Neuronal stem cell (in vitro differentiated cells): ENCODE results near the gene SIX5.

ENCODE experiments used
- DNase-seq: peaks from one replicate; pipeline ENCODE4 v3.0.0-alpha.2; 2013; ENCODE audit warnings: low spot score
- H2AFZ ChIP-seq: one replicate; pipeline ENCODE4 v1.6.1; 2013; ENCODE audit warnings: mild to moderate bottlenecking, low read length, inconsistent platforms
- H2AK5ac ChIP-seq: 2 replicates; pipeline ENCODE4 v1.6.1; 2013; ENCODE audit warnings: low read depth, mild to moderate bottlenecking, inconsistent platforms, low read length, moderate library complexity, mixed read lengths
- H2BK120ac ChIP-seq: 2 replicates; pipeline ENCODE4 v1.6.1; 2013; ENCODE audit warnings: low read depth, mild to moderate bottlenecking, inconsistent platforms, low read length, moderate library complexity, mixed read lengths
- H2BK12ac ChIP-seq: one replicate; pipeline ENCODE4 v1.6.1; 2013; ENCODE audit warnings: low read length, inconsistent platforms
- H2BK15ac ChIP-seq: 2 replicates; pipeline ENCODE4 v1.6.1; 2013; ENCODE audit warnings: mild to moderate bottlenecking, low read length, inconsistent platforms, mixed read lengths
- H2BK5ac ChIP-seq: one replicate; pipeline ENCODE4 v1.6.1; 2013; ENCODE audit warnings: inconsistent platforms, mild to moderate bottlenecking, low read length, moderate library complexity
- H3K14ac ChIP-seq: one replicate; pipeline ENCODE4 v1.6.1; 2013; ENCODE audit warnings: low read length, inconsistent platforms
- H3K18ac ChIP-seq: 2 replicates; pipeline ENCODE4 v1.6.1; 2013; ENCODE audit warnings: low read length, inconsistent platforms
- H3K23ac ChIP-seq: 2 replicates; pipeline ENCODE4 v1.6.1; 2013; ENCODE audit warnings: low read depth, mild to moderate bottlenecking, mixed read lengths, low read length, inconsistent platforms; ENCODE audit not compliant: poor library complexity
- H3K27ac ChIP-seq: replicated peaks from 3 replicates; pipeline ENCODE4 v1.5.1; 2013; ENCODE audit warnings: low read length, inconsistent platforms
- H3K27me3 ChIP-seq, 3 experiments: 2 replicates each; pipeline ENCODE4 v1.6.1; 2013; ENCODE audit warnings: low read length in 3 of 3, mild to moderate bottlenecking in 2 of 3, inconsistent platforms in 1 of 3, low read depth in 1 of 3, mixed read lengths in 1 of 3, moderate library complexity in 1 of 3; ENCODE audit not compliant: control insufficient read depth in 3 of 3, insufficient read depth in 3 of 3
- H3K36me3 ChIP-seq, 2 donors: replicated peaks in 1 of 2; 2 replicates each; pipeline ENCODE4 v1.6.1; 2013; ENCODE audit warnings: low read length in 2 of 2; ENCODE audit not compliant: control insufficient read depth in 2 of 2, insufficient read depth in 2 of 2
- H3K4ac ChIP-seq: 2 replicates; pipeline ENCODE4 v1.6.1; 2013; ENCODE audit warnings: inconsistent platforms, mild to moderate bottlenecking, low read length, moderate library complexity
- H3K4me1 ChIP-seq, 2 donors: 1 replicate in 1 of 2; 2 replicates in 1 of 2; pipeline ENCODE4 v1.6.1; 2013; ENCODE audit warnings: low read length in 2 of 2, low read depth in 1 of 2; ENCODE audit not compliant: control insufficient read depth in 2 of 2, insufficient read depth in 1 of 2
- H3K4me2 ChIP-seq: one replicate; pipeline ENCODE4 v1.6.1; 2013; ENCODE audit warnings: mild to moderate bottlenecking, low read length, inconsistent platforms; ENCODE audit not compliant: insufficient read depth, poor library complexity, severe bottlenecking
- H3K4me3 ChIP-seq, 2 donors: 2 replicates each; pipeline ENCODE4 v1.5.1; 2013; ENCODE audit warnings: low read length in 2 of 2, mild to moderate bottlenecking in 2 of 2, inconsistent platforms in 1 of 2, moderate library complexity in 1 of 2
- H3K79me1 ChIP-seq: one replicate; pipeline ENCODE4 v1.6.1; 2013; ENCODE audit warnings: low read depth, mild to moderate bottlenecking, inconsistent platforms, low read length, moderate library complexity
- H3K9ac ChIP-seq: one replicate; pipeline ENCODE4 v1.6.1; 2013; ENCODE audit warnings: mild to moderate bottlenecking, low read depth, low read length, inconsistent platforms; ENCODE audit not compliant: poor library complexity
- H3K9me3 ChIP-seq, 2 donors: replicated peaks in 1 of 2; 2 replicates each; pipeline versions ENCODE3 to v1.6.1; 2013; ENCODE audit warnings: low read length in 2 of 2, mild to moderate bottlenecking in 2 of 2, inconsistent platforms in 1 of 2, low read depth in 1 of 2, mixed read lengths in 1 of 2, moderate library complexity in 1 of 2; ENCODE audit not compliant: control insufficient read depth in 2 of 2, insufficient read depth in 1 of 2
- H4K8ac ChIP-seq: one replicate; pipeline ENCODE4 v1.6.1; 2013; ENCODE audit warnings: low read depth, mild to moderate bottlenecking, inconsistent platforms, low read length, moderate library complexity
- H4K91ac ChIP-seq: one replicate; pipeline ENCODE4 v1.6.1; 2013; ENCODE audit warnings: low read length, low read depth, mild to moderate bottlenecking, inconsistent platforms; ENCODE audit not compliant: poor library complexity
- WGBS, 2 donors: extraction: QIAGEN DNeasy Blood & Tissue Kit; methylation state at CpG; one replicate each; pipeline ENCODE4 v1.1.7; 2013; ENCODE audit warnings: missing lambda C conversion rate in 2 of 2, mixed read lengths in 1 of 2; ENCODE audit not compliant: insufficient read length in 2 of 2, insufficient replicate concordance in 1 of 2; ENCODE audit errors: extremely low coverage in 2 of 2; 5-methylcytosine and 5-hydroxymethylcytosine counted together

SIX5 gene

DNA sequence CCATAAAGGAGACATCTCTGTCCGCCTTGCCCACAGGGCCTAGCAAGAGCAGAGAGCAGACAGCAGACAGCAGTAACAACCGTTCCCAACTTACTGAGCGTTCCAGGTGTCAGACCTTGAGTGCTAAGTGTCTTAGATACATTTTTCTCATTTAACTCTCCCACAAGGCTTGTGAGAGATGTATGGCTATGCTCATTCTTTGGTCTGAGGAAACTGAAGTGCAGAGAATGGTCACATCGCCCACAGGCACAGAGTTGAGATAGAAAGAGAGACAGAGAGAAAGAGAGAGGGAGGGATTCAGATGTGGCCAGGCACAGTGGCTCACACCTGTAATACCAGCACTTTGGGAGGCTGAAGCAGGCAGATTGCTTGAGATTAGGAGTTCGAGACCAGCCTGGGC, 21.5 kb downstream of the SIX5 start:
- no CpG with 5 or more reads among the region's 5 CpGs for WGBS, 2 donors
- no peak overlapping the region for H4K8ac ChIP-seq

DNA sequence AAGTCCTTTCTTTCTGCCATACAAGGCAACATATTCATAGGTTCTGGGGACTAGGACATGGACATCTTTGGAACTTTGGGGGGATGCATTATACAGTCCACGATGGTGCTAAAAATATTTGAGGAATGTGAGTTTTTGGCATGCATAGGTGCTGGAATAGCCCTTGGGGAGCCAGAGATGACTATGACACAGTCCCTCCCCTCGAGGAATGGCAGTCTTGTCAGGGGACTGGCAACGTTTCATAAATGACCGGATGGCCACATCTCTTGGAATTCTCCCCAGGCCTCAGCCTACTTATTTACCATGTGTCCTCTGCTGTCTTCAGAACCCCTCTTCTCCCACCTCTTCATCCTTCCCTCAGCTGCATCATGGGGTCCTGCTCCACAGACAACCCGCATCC, 22.2 kb downstream of the SIX5 start:
- Histone ChIP-seq H2BK5ac (no peak overlapping the region), H3K9me3 (no peaks in the 10 kb centered on the region), H2BK12ac (no peak overlapping the region), H2AFZ (no peak overlapping the region), H3K9ac (no peak overlapping the region), H3K79me1 (no peaks in the 10 kb centered on the region), H4K91ac (no peak overlapping the region), H3K23ac (no peak overlapping the region), H2AK5ac (no peak overlapping the region), H2BK15ac (no peak overlapping the region), H4K8ac (no peak overlapping the region), H3K18ac (no peak overlapping the region), H3K4me1 (peaks cover 0 to 2% of the 10 kb centered on the region in 2 donors), H3K4me3 (no peak overlapping the region), H2BK120ac (no peak overlapping the region), H3K27ac (no peak overlapping the region), H3K4me2 (no peak overlapping the region), H3K4ac (no peak overlapping the region), H3K27me3 (peaks cover 0 to 25% (median 0%) of the 10 kb centered on the region in 3 experiments), H3K36me3 (no peaks in the 10 kb centered on the region), H3K14ac (no peak overlapping the region)
- no peak for DNase-seq
- WGBS, 2 donors, result no CpG with 5 or more reads among the region's 5 CpGs

More for the DNA sequence above, 21.5 kb downstream of the SIX5 start:
- Histone ChIP-seq H2AFZ (no peak overlapping the region), H3K27ac (no peak overlapping the region), H3K14ac (no peak overlapping the region), H3K4me1 (peaks cover 0 to 2% of the 10 kb centered on the region in 2 donors), H3K79me1 (no peaks in the 10 kb centered on the region), H3K4ac (no peak overlapping the region), H2BK120ac (no peak overlapping the region), H2BK5ac (no peak overlapping the region), H3K23ac (no peak overlapping the region), H3K4me2 (no peak overlapping the region), H3K18ac (no peak overlapping the region), H3K27me3 (peaks cover 0 to 25% (median 0%) of the 10 kb centered on the region in 3 experiments), H3K36me3 (no peaks in the 10 kb centered on the region), H2BK15ac (no peak overlapping the region), H2BK12ac (no peak overlapping the region), H3K4me3 (no peak overlapping the region), H2AK5ac (no peak overlapping the region), H4K91ac (no peak overlapping the region), H3K9ac (no peak overlapping the region), H3K9me3 (no peaks in the 10 kb centered on the region)
- no peak for DNase-seq

- Histone ChIP-seq H3K27ac (no peak overlapping the region), H3K4me3 (no peak overlapping the region), H2BK12ac (no peak overlapping the region), H3K36me3 (no peaks in the 10 kb centered on the region), H2AK5ac (no peak overlapping the region), H3K4me1 (peaks cover 0 to 2% of the 10 kb centered on the region in 2 donors), H3K79me1 (no peaks in the 10 kb centered on the region), H4K91ac (no peak overlapping the region), H4K8ac (no peak overlapping the region), H3K23ac (no peak overlapping the region), H3K9me3 (no peaks in the 10 kb centered on the region), H3K4ac (no peak overlapping the region), H3K14ac (no peak overlapping the region), H2BK15ac (no peak overlapping the region), H2AFZ (no peak overlapping the region), H2BK120ac (no peak overlapping the region), H3K9ac (no peak overlapping the region), H2BK5ac (no peak overlapping the region), H3K18ac (no peak overlapping the region), H3K27me3 (peaks cover 0 to 25% (median 0%) of the 10 kb centered on the region in 3 experiments), H3K4me2 (no peak overlapping the region)
- DNase-seq, result no peak
- WGBS, 2 donors, result no CpG with 5 or more reads among the region's 6 CpGs
These were observed 23.4 kb downstream of the SIX5 start for GRCh38 chr19:45745606-45746005.

DNA sequence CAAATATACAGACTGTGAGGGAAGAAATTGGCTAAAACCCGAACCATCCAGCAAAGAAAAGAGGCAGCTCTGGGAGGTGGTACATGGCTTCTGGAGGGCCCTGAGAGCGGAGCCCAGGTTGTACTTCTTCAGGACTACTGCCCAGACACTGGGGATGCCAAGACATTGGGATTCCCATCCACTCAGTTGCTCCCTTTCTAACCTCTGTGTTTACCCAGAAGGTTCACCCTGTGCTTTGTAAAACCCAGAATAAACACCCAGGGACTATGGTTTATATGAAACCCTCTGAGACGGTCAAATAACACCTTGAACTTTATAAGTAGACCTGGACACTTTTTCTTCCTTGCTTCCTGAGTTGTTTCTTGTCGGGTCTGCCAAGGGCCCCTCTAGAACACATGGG, 26.1 kb downstream of the SIX5 start:
- Histone ChIP-seq H2BK5ac (no peak overlapping the region), H3K9me3 (no peaks in the 10 kb centered on the region), H3K79me1 (no peaks in the 10 kb centered on the region), H3K4ac (no peak overlapping the region), H3K18ac (no peak overlapping the region), H3K27me3 (peaks cover 0 to 25% (median 0%) of the 10 kb centered on the region in 3 experiments), H3K4me2 (no peak overlapping the region), H4K8ac (no peak overlapping the region), H3K4me1 (peaks cover 0 to 2% of the 10 kb centered on the region in 2 donors), H2AFZ (no peak overlapping the region), H3K14ac (no peak overlapping the region), H2BK12ac (no peak overlapping the region), H3K23ac (no peak overlapping the region), H2BK15ac (no peak overlapping the region), H2BK120ac (no peak overlapping the region), H4K91ac (no peak overlapping the region), H3K9ac (no peak overlapping the region), H3K4me3 (no peak overlapping the region), H3K36me3 (no peaks in the 10 kb centered on the region), H3K27ac (no peak overlapping the region), H2AK5ac (no peak overlapping the region)
- DNase-seq, result no peak
- WGBS, 2 donors, result no CpG with 5 or more reads among the region's 4 CpGs
